HEK293 (cell line): Measurements from ENCODE around the gene SBF1.

ENCODE experiments used
- CTCF ChIA-PET: fragments of 350-600 bp; formaldehyde crosslinking; extraction: SDS; loops from one replicate; lab custom pipeline; 2021; ENCODE audit warnings: antibody characterized with exemption; lab: Yijun Ruan, JAX
- POLR2A ChIA-PET: fragments of 300-600 bp; formaldehyde crosslinking; extraction: SDS; loops from one replicate; lab custom pipeline; 2020; ENCODE audit warnings: antibody characterized with exemption, inconsistent platforms; lab: Yijun Ruan, JAX
- H3K27ac ChIP-seq: fragments of 200-500 bp; sonication (Bioruptor generic); 2 replicates; pipeline ENCODE4 v1.5.1; 2014; ENCODE audit warnings: low read depth, low read length, control low read depth, inconsistent platforms; ENCODE audit errors: extremely low read depth
- H3K36me3 ChIP-seq, 2 experiments: fragments of 200-500 bp in 1 of 2; sonication (Bioruptor generic) in 1 of 2; 1 replicate in 1 of 2; 2 replicates in 1 of 2; pipeline ENCODE4 v1.5.1; 2014 to 2017; ENCODE audit warnings: inconsistent platforms in 2 of 2, low read length in 2 of 2; ENCODE audit not compliant: control insufficient read depth in 2 of 2, insufficient read depth in 1 of 2
- H3K4me1 ChIP-seq: fragments of 200-500 bp; sonication (Bioruptor generic); 2 replicates; pipeline ENCODE4 v1.5.1; 2014; ENCODE audit warnings: mild to moderate bottlenecking, low read length, inconsistent platforms; ENCODE audit not compliant: control insufficient read depth, insufficient read depth
- H3K4me3 ChIP-seq: 2 replicates; pipeline ENCODE4 v1.5.1; 2011; ENCODE audit warnings: low read depth, mild to moderate bottlenecking, control low read depth, low read length, moderate library complexity
- H3K9me3 ChIP-seq: fragments of 200-500 bp; sonication (Bioruptor generic); 2 replicates; pipeline ENCODE4 v1.5.1; 2014; ENCODE audit warnings: low read depth, low read length, inconsistent platforms; ENCODE audit not compliant: control insufficient read depth, insufficient read depth
- KLF1 ChIP-seq: fragments of 450-650 bp; formaldehyde crosslinking; IDR thresholded peaks from 2 replicates; pipeline ENCODE4 v1.5.1; 2016; ENCODE audit warnings: missing biosample characterization, missing genetic modification characterization
- KLF17 ChIP-seq: fragments of 450-650 bp; formaldehyde crosslinking; IDR thresholded peaks from 2 replicates; pipeline ENCODE4 v1.5.1; 2016; ENCODE audit warnings: missing biosample characterization, missing genetic modification characterization
- MEIS1 ChIP-seq: sonication (generic); formaldehyde crosslinking; IDR thresholded peaks from 2 replicates; pipeline ENCODE4 v1.8.1; 2022; ENCODE audit warnings: missing genetic modification reagents, mild to moderate bottlenecking, borderline replicate concordance
- MZF1 ChIP-seq: fragments of 450-650 bp; formaldehyde crosslinking; IDR thresholded peaks from 2 replicates; pipeline ENCODE4 v1.5.1; 2017; ENCODE audit warnings: missing biosample characterization, missing genetic modification characterization, borderline replicate concordance
- PRDM4 ChIP-seq: fragments of 450-650 bp; formaldehyde crosslinking; IDR thresholded peaks from 2 replicates; pipeline ENCODE4 v1.5.1; 2017; ENCODE audit warnings: missing biosample characterization, missing genetic modification characterization
- WT1 ChIP-seq: fragments of 450-650 bp; formaldehyde crosslinking; IDR thresholded peaks from 2 replicates; pipeline ENCODE4 v1.5.1; 2016; ENCODE audit warnings: missing biosample characterization, missing genetic modification characterization
- ZNF140 ChIP-seq: fragments of 450-650 bp; formaldehyde crosslinking; IDR thresholded peaks from 2 replicates; pipeline ENCODE4 v1.5.1; 2016; ENCODE audit warnings: missing biosample characterization, missing genetic modification characterization
- ZNF148 ChIP-seq: fragments of 450-650 bp; formaldehyde crosslinking; IDR thresholded peaks from 2 replicates; pipeline ENCODE4 v1.5.0; 2017; ENCODE audit warnings: missing biosample characterization, missing genetic modification characterization, borderline replicate concordance
- ZNF157 ChIP-seq: fragments of 450-650 bp; formaldehyde crosslinking; IDR thresholded peaks from 2 replicates; pipeline ENCODE4 v1.5.1; 2016; ENCODE audit warnings: missing biosample characterization, missing genetic modification characterization
- ZNF223 ChIP-seq: fragments of 450-650 bp; formaldehyde crosslinking; IDR thresholded peaks from 2 replicates; pipeline ENCODE4 v1.5.1; 2016; ENCODE audit warnings: missing biosample characterization, missing genetic modification characterization
- ZNF24 ChIP-seq: fragments of 450-650 bp; formaldehyde crosslinking; IDR thresholded peaks from 2 replicates; pipeline ENCODE4 v1.5.1; 2016; ENCODE audit warnings: missing biosample characterization, missing genetic modification characterization
- ZNF274 ChIP-seq, 2 experiments: fragments of 200-500 bp in 1 of 2; fragments of 450-650 bp in 1 of 2; sonication (Bioruptor generic) in 1 of 2; formaldehyde crosslinking in 1 of 2; IDR thresholded peaks; 2 replicates each; pipeline versions ENCODE4 v1.5.1 to v1.6.1; 2014 to 2016; ENCODE audit warnings: borderline replicate concordance in 1 of 2, inconsistent platforms in 1 of 2, low read length in 1 of 2, missing biosample characterization in 1 of 2, missing genetic modification characterization in 1 of 2
- ZNF280C ChIP-seq: fragments of 450-650 bp; formaldehyde crosslinking; IDR thresholded peaks from 2 replicates; pipeline ENCODE4 v1.5.1; 2016; ENCODE audit warnings: missing biosample characterization, missing genetic modification characterization
- ZNF514 ChIP-seq: fragments of 450-650 bp; formaldehyde crosslinking; IDR thresholded peaks from 2 replicates; pipeline ENCODE4 v1.5.1; 2016; ENCODE audit warnings: missing biosample characterization, missing genetic modification characterization
- ZNF555 ChIP-seq: fragments of 450-650 bp; formaldehyde crosslinking; conservative IDR thresholded peaks from 2 replicates; pipeline ENCODE4 v1.5.1; 2017; ENCODE audit warnings: missing biosample characterization, mild to moderate bottlenecking, missing genetic modification characterization, inconsistent platforms
- ZNF621 ChIP-seq: fragments of 450-650 bp; formaldehyde crosslinking; IDR thresholded peaks from 2 replicates; pipeline ENCODE4 v1.5.1; 2017; ENCODE audit warnings: missing biosample characterization, missing genetic modification characterization
- ZNF701 ChIP-seq: fragments of 450-650 bp; formaldehyde crosslinking; IDR thresholded peaks from 2 replicates; pipeline ENCODE4 v1.5.1; 2016; ENCODE audit warnings: missing biosample characterization, missing genetic modification characterization
- ZSCAN16 ChIP-seq: fragments of 450-650 bp; formaldehyde crosslinking; IDR thresholded peaks from 2 replicates; pipeline ENCODE4 v1.5.1; 2016; ENCODE audit warnings: missing biosample characterization, missing genetic modification characterization

The SBF1 gene

DNA sequence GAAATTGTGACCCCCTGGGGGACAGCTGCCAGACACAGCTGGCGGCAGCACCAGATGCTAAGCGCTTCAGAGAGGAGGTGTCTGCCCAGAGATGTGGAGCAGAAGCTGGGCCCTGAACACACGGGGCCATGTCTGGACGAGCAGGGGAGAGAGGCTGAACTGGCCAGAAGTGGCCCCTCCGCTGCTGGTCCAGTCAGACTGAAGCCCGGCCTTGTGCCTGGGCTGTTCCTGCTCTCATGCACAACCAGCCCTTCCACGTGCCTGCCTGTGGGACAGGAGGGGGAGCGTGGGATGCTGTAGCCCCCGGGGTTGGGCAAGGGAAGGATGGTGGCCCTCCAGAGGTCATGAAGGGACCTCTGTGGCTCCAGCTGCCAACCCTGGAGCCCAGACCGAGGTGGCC is 8.3 kb upstream of the SBF1 start (continued):
- TF ChIP-seq ZNF280C, result no peak

- ChIA-PET POLR2A (no interaction called here), CTCF (interaction anchor here (0.6 to 1.0 kb wide), 3 partner anchors 10 to 69 kb away, joined by 3 read pairs; no protein-coding TSS in a partner anchor)
- H3K9me3 ChIP-seq, result no peaks in the 10 kb centered on the region
- H3K4me3 ChIP-seq, result no peak overlapping the region
- no peaks in the 10 kb centered on the region for H3K4me1 ChIP-seq
- peak overlapping the region; percentile 49; the same call in 1 of the 2 replicates for H3K27ac ChIP-seq
- no peaks in the 10 kb centered on the region for H3K36me3 ChIP-seq
- TF ChIP-seq WT1, result no peak
- peak; percentile 22; the same call in 1 of the 2 replicates for TF ChIP-seq KLF1 (tag by site-specific recombination)
- TF ChIP-seq ZNF24 (tag by site-specific recombination), result no peak
- TF ChIP-seq ZNF555 (tag by site-specific recombination), result no peak
These were observed 7.6 kb upstream of the SBF1 start for GRCh38 chr22:50482107-50483074.

DNA sequence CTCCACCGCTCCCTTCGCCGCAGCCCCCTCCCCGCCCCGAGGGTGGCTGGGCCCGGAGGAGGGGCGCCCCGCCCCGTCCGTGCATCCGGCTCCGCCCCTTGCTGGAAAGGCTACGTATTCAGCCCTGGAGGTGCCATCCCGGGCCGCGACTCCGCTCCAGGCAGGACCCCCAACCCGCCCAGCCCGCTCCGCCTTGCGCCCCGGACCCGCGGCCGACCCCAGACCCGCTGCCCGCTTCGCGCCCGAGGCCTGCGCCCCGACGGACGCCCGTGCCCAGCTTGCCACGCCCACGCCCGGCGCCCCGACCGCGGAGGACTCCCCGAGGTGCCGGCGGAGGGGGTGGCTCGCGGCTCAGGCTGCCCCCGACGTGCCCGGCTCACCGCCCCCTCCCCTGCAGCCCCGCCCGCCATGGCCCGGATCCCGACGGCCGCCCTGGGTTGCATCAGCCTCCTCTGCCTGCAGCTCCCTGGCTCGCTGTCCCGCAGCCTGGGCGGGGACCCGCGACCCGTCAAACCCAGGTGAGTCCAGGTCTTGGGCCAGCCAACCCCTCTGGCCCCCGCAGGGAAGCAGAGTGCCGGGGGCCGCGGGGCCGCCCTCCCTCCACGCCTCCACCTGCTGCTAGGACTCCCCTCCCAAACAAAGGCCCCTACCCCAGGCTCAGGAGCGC is 6.7 kb upstream of the SBF1 start, which contains the start of gene ADM2:
Gene ADM2 (plus strand): TSS at position 104 of the 667 bp plus-strand sequence. CDS start 305 bp downstream, at position 409.
- Histone ChIP-seq H3K4me3 (no peak within 1 kb of the TSS), H3K36me3 (no peaks in the 10 kb centered on the region), H3K4me1 (no peaks in the 10 kb centered on the region)
- CTCF ChIA-PET, result interaction anchor here (1.2 kb wide), 1 partner anchor 16 kb away, joined by 5 read pairs; no protein-coding TSS in a partner anchor
- peak; percentile 37 for TF ChIP-seq KLF1 (tag by site-specific recombination)
- no peak for TF ChIP-seq ZNF223 (tag by site-specific recombination)
- TF ChIP-seq, all 188 proteins: peak for 1
- Histone ChIP-seq H3K9me3 (no peaks in the 10 kb centered on the region), H3K27ac (peak within 1 kb of the TSS; percentile 49; the same call in 1 of the 2 replicates)
- POLR2A ChIA-PET, result no interaction called here

GRCh38 chr22:50481045-50481439 is 6.2 kb upstream of the SBF1 start:
- POLR2A ChIA-PET, result no interaction called here
- H3K4me1 ChIP-seq, result no peaks in the 10 kb centered on the region
- no peak overlapping the region for H3K4me3 ChIP-seq
- H3K9me3 ChIP-seq, result no peaks in the 10 kb centered on the region
- H3K36me3 ChIP-seq, result no peaks in the 10 kb centered on the region
- no peak overlapping the region for H3K27ac ChIP-seq
- CTCF ChIA-PET, result interaction anchor here (1.2 kb wide), 1 partner anchor 17 kb away, joined by 5 read pairs; no protein-coding TSS in a partner anchor
- TF ChIP-seq MEIS1 (CRISPR knock-in tag) (no peak), ZNF701 (tag by site-specific recombination) (no peak), ZNF157 (tag by site-specific recombination) (no peak), ZNF621 (tag by site-specific recombination) (no peak), KLF17 (tag by site-specific recombination) (no peak), ZNF274 (IDR thresholded peaks at IDR 0.05; ENCODE audit: low read length) (no peak), ZNF274 (tag by site-specific recombination; IDR thresholded peaks at IDR 0.05; ENCODE audit: borderline replicate concordance) (no peak), MZF1 (tag by site-specific recombination) (no peak), ZSCAN16 (tag by site-specific recombination) (no peak), PRDM4 (tag by site-specific recombination) (no peak), ZNF514 (tag by site-specific recombination) (no peak), ZNF148 (tag by site-specific recombination) (no peak), ZNF140 (tag by site-specific recombination) (no peak)
